Body of pancreas (tissue), 4 donors: Measurements from ENCODE around the gene MID2. TPM values are rescaled to one million over a fixed set of nuclear protein-coding genes. Genes with fewer than 3 reads are reported as not detected.

Experiments
- ATAC-seq: fragments of 150-250 bp; one replicate; pipeline ENCODE4 v1.9.1; 2016
- DNase-seq, 4 donors: peaks; one replicate each; pipeline ENCODE4 v3.0.0-alpha.2; 2019
- H3K27ac ChIP-seq, 4 donors: fragments of 200-600 bp; sonication (generic); 1 replicate in 3 of 4; 2 replicates in 1 of 4; pipeline versions ENCODE4 v1.5.1 to v1.6.1; 2016 to 2019; ENCODE audit warnings: mild to moderate bottlenecking in 1 of 4, mixed read lengths in 1 of 4, moderate library complexity in 1 of 4
- H3K27me3 ChIP-seq, 2 donors: fragments of 200-600 bp; sonication (generic); one replicate each; pipeline ENCODE4 v1.6.0; 2016; ENCODE audit warnings: mild to moderate bottlenecking in 1 of 2
- H3K36me3 ChIP-seq, 2 donors: fragments of 200-600 bp; sonication (generic); replicated peaks in 1 of 2; 2 replicates each; pipeline ENCODE4 v1.5.1; 2016; ENCODE audit warnings: low read depth in 2 of 2; ENCODE audit not compliant: insufficient read depth in 1 of 2
- H3K4me1 ChIP-seq: fragments of 200-600 bp; sonication (generic); one replicate; pipeline ENCODE4 v1.6.0; 2016
- H3K4me3 ChIP-seq, 2 donors: fragments of 200-600 bp; sonication (generic); 1 replicate in 1 of 2; 2 replicates in 1 of 2; pipeline ENCODE4 v1.5.1; 2016 to 2019
- H3K9me3 ChIP-seq, 3 donors: fragments of 200-600 bp; sonication (generic); 1 replicate in 2 of 3; 2 replicates in 1 of 3; pipeline ENCODE4 v1.5.1; 2016
- POLR2A ChIP-seq, 3 donors: fragments of 450-650 bp; IDR thresholded peaks; one replicate each; pipeline ENCODE4 v1.6.1; 2016; ENCODE audit warnings: antibody characterized with exemption in 3 of 3, mild to moderate bottlenecking in 2 of 3
- WGBS, 2 donors: methylation state at CpG; one replicate each; pipeline ENCODE4 v1.1.5; 2017; 5-methylcytosine and 5-hydroxymethylcytosine counted together
- intact Hi-C: fragments of 100-400 bp; cut with DNase I; formaldehyde crosslinking; loops from one replicate; pipeline ENCODE4 v1.15.1; 2023
- total RNA-seq, 2 donors: library from RNA; depleted of rRNA; stranded (reverse); fragments of >200 nt; gene quantifications; one replicate each; pipeline ENCODE4 v1.1.0, GENCODE V29; 2016
- TF ChIP-seq, protein P1 (sequence below), 7 experiments: fragments of 450-650 bp in 4 of 7; fragments of 200-600 bp in 3 of 7; sonication (generic) in 3 of 7; IDR thresholded peaks; one replicate each; pipeline ENCODE4 v1.5.1; 2016 to 2019; ENCODE audit warnings: antibody characterized with exemption in 7 of 7

MID2 gene
- total RNA-seq, 2 donors from 2014 or later, result 5.6 to 8.8 TPM

DNA sequence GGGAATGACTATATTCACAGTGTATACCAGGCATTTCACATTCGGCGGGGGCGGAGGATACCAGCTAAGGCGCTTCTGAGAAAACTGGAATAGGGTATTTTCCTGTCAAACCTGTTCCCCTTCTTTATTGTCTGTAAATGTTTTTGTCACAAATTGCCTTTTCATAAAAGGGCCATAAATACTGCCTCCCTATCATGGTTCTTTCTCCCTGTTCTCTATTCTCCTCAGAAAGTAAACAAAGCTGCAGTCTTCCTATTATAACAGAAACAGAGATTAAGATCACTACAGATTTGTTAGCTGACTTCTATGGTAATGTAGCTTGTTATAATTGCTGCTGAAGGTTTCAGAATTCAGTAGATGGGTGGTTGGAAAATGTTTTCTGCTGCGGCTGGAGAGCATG lies 32.2 kb downstream of the MID2 start:
- no peak overlapping the region for H3K4me3 ChIP-seq
- ATAC-seq (no peak), DNase-seq (no peak)
- WGBS, 2 donors, result 86 to 97% methylated on average over 5 of the region's 5 CpGs
- no peak overlapping the region for H3K27ac ChIP-seq
- no peaks in the 10 kb centered on the region for H3K9me3 ChIP-seq
- no peaks in the 10 kb centered on the region for H3K27me3 ChIP-seq
- TF ChIP-seq POLR2A (IDR thresholded peaks at IDR 0.05), result no peak
- TF ChIP-seq, protein P1, sequence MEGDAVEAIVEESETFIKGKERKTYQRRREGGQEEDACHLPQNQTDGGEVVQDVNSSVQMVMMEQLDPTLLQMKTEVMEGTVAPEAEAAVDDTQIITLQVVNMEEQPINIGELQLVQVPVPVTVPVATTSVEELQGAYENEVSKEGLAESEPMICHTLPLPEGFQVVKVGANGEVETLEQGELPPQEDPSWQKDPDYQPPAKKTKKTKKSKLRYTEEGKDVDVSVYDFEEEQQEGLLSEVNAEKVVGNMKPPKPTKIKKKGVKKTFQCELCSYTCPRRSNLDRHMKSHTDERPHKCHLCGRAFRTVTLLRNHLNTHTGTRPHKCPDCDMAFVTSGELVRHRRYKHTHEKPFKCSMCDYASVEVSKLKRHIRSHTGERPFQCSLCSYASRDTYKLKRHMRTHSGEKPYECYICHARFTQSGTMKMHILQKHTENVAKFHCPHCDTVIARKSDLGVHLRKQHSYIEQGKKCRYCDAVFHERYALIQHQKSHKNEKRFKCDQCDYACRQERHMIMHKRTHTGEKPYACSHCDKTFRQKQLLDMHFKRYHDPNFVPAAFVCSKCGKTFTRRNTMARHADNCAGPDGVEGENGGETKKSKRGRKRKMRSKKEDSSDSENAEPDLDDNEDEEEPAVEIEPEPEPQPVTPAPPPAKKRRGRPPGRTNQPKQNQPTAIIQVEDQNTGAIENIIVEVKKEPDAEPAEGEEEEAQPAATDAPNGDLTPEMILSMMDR (IDR thresholded peaks at IDR 0.05), result no peak
- H3K36me3 ChIP-seq, result no peaks in the 10 kb centered on the region
- intact Hi-C loops, result no loop called here
- no peaks in the 10 kb centered on the region for H3K4me1 ChIP-seq

DNA sequence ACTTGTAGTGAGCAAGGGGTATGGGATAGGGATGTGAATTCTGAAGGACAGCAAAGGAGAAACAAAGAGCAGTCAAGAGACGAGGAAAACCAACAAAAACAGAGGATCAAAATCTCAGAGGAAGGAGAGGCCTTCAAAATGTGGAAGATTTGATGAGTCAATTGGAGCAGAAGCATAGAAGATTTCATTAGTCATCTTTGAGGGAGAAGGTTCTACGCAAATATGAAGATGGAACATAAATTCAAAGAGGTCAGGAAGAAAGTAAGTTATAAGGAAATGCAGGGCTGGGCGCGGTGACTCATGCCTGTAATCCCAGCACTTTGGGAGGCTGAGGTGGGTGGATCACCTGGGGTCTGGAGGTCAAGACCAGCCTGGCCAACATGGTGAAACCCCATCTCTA lies 35.4 kb downstream of the MID2 start:
- ATAC-seq, result no peak
- no peak overlapping the region for H3K27ac ChIP-seq
- H3K4me3 ChIP-seq, result no peak overlapping the region
- 92 to 95% methylated on average over 4 of the region's 4 CpGs for WGBS, 2 donors
- no peaks in the 10 kb centered on the region for H3K4me1 ChIP-seq
- H3K36me3 ChIP-seq, result no peaks in the 10 kb centered on the region
- TF ChIP-seq, protein P1 (IDR thresholded peaks at IDR 0.05), result no peak
- no peak for DNase-seq
- no peaks in the 10 kb centered on the region for H3K27me3 ChIP-seq
- H3K9me3 ChIP-seq, result no peaks in the 10 kb centered on the region
- intact Hi-C loops, result no loop called here

DNA sequence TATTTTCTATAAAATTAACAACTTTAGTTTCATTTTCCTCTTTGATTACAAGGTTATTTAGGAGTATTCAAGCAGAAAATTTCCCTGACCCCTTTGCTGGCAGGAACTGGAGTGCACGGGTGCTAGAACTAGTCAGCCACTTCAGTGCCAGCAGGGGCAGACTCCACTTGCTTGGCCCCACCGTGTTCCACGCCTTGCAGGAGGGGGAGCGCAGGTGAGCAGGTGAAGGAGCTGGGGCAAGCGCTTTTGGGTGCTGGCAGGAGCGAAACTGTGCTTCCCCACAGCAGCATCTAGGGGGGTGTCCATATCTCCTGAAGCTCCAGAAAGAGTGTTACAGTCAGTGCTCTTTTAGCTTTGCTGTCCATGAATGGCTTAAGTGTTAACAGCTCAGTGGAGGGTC lies 45.5 kb downstream of the MID2 start:
- H3K4me1 ChIP-seq, result no peaks in the 10 kb centered on the region
- H3K4me3 ChIP-seq, result no peak overlapping the region
- no peaks in the 10 kb centered on the region for H3K9me3 ChIP-seq
- TF ChIP-seq, protein P1 (IDR thresholded peaks at IDR 0.05), result no peak
- no peak for TF ChIP-seq POLR2A (IDR thresholded peaks at IDR 0.05)
- H3K36me3 ChIP-seq, result no peaks in the 10 kb centered on the region
- ATAC-seq, result no peak
- no peak for DNase-seq
- 91 to 100% methylated on average over 5 to 6 of the region's 6 CpGs for WGBS, 2 donors
- H3K27ac ChIP-seq, result no peak overlapping the region
- intact Hi-C loops, result no loop called here
- H3K27me3 ChIP-seq, result no peaks in the 10 kb centered on the region

DNA sequence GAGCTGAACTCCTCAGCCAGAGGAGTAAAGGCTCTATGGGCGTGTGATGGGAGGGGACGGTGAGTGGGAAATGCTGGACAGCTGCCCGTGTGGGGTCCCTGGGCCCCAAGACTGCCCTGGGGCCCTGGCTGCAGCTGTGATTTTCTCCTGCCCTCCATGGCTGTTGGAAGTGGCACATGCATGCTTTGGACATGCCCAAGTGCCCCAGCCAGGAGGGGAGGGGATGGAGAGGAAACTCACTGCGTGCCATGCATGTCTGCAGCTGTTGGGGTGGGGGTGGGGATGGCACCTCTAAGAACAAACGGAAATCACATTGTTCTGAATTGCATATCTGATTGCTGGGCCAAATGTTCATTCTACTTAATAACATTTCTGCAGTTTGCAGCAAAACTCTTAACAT lies 52.4 kb downstream of the MID2 start:
- TF ChIP-seq, protein P1 (IDR thresholded peaks at IDR 0.05), result no peak
- TF ChIP-seq POLR2A (IDR thresholded peaks at IDR 0.05), result no peak
- Histone ChIP-seq H3K4me3 (no peak overlapping the region), H3K4me1 (no peaks in the 10 kb centered on the region), H3K9me3 (no peaks in the 10 kb centered on the region), H3K36me3 (no peaks in the 10 kb centered on the region), H3K27ac (no peak overlapping the region), H3K27me3 (no peaks in the 10 kb centered on the region)
- WGBS, 2 donors, result 83 to 88% methylated on average over 2 to 3 of the region's 5 CpGs
- DNase-seq (no peak), ATAC-seq (no peak)
- intact Hi-C loops, result no loop called here

DNA sequence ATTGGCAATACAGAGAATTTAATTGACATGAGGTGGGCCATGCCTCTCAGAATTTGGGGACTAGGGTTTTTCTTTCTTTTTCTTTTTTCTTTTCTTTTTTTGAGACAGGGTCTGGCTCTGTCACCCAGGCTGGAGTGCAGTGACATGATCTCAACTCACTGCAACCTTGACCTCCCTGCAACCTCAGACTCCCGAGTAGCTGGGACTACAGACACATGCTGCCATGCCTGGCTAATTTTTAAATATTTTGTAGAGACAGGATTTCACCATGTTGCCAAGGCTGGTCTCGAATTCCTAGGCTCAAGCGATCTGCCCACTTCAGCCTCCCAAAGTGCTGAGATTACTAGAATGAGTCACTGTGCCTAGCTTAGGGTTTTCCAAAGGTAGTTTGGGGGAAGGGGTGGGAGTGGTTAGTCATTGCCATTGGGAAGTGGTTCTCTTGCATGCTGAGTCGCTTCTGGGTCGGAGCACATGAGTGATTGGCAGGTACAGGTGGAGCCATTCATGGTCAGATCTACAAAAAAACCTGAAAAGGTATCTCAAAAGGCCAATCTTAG lies 54.5 kb downstream of the MID2 start:
- Histone ChIP-seq H3K36me3 (no peaks in the 10 kb centered on the region), H3K9me3 (no peaks in the 10 kb centered on the region), H3K4me3 (no peak overlapping the region), H3K4me1 (no peaks in the 10 kb centered on the region), H3K27ac (no peak overlapping the region), H3K27me3 (no peaks in the 10 kb centered on the region)
- 40 to 85% methylated on average over 1 to 5 of the region's 5 CpGs for WGBS, 2 donors
- TF ChIP-seq, protein P1 (IDR thresholded peaks at IDR 0.05), result no peak
- no peak for TF ChIP-seq POLR2A (IDR thresholded peaks at IDR 0.05)
- DNase-seq (no peak), ATAC-seq (no peak)
- intact Hi-C loops, result no loop called here
